ENCODE data around the gene COL5A1.

The COL5A1 gene

GRCh38 chr9:134606951-134607731 lies 34.5 kb upstream of the COL5A1 start:
- DNase-seq (ENCODE audit: low read depth): no peak

GRCh38 chr9:134607971-134608370 lies 33.6 kb upstream of the COL5A1 start:
- DNase-seq (ENCODE audit: low read depth): peak; percentile 39

GRCh38 chr9:134611046-134611445 lies 30.6 kb upstream of the COL5A1 start:
- no peak for DNase-seq (ENCODE audit: low read depth)

- DNase-seq (ENCODE audit: low read depth): no peak
Observed at GRCh38 chr9:134612309-134612708, 29.3 kb upstream of the COL5A1 start.

- DNase-seq (ENCODE audit: low read depth): no peak
Observed at GRCh38 chr9:134612715-134613114, 28.9 kb upstream of the COL5A1 start.

- no peak for DNase-seq (ENCODE audit: low read depth)
Observed at GRCh38 chr9:134614256-134614655, 27.3 kb upstream of the COL5A1 start.

GRCh38 chr9:134616341-134616740 lies 25.3 kb upstream of the COL5A1 start:
- no peak for DNase-seq (ENCODE audit: low read depth)

GRCh38 chr9:134617246-134617645 lies 24.4 kb upstream of the COL5A1 start:
- DNase-seq (ENCODE audit: low read depth): no peak

- DNase-seq (ENCODE audit: low read depth): no peak
Observed at GRCh38 chr9:134617836-134618162, 23.8 kb upstream of the COL5A1 start.

- DNase-seq (ENCODE audit: low read depth): no peak
Observed at GRCh38 chr9:134618163-134618832, 23.3 kb upstream of the COL5A1 start.

GRCh38 chr9:134618833-134619447 lies 22.7 kb upstream of the COL5A1 start:
- DNase-seq (ENCODE audit: low read depth): no peak

GRCh38 chr9:134619448-134619982 lies 22.1 kb upstream of the COL5A1 start:
- no peak for DNase-seq (ENCODE audit: low read depth)

- no peak for DNase-seq (ENCODE audit: low read depth)
Observed at GRCh38 chr9:134619983-134620661, 21.5 kb upstream of the COL5A1 start.

- no peak for DNase-seq (ENCODE audit: low read depth)
Observed at GRCh38 chr9:134620751-134621557, 20.6 kb upstream of the COL5A1 start.

- no peak for DNase-seq (ENCODE audit: low read depth)
Observed at GRCh38 chr9:134621558-134622110, 20.0 kb upstream of the COL5A1 start.

GRCh38 chr9:134622896-134623257 lies 18.7 kb upstream of the COL5A1 start:
- DNase-seq (ENCODE audit: low read depth): no peak

- no peak for DNase-seq (ENCODE audit: low read depth)
Observed at GRCh38 chr9:134623258-134624066, 18.1 kb upstream of the COL5A1 start.

GRCh38 chr9:134624137-134624591 lies 17.4 kb upstream of the COL5A1 start:
- peak; percentile 58 for DNase-seq (ENCODE audit: low read depth)

GRCh38 chr9:134624621-134625181 lies 16.9 kb upstream of the COL5A1 start:
- DNase-seq (ENCODE audit: low read depth): peak; percentile 75

Data from fibroblast of gingiva (primary cell).